H1 (cell line): ENCODE data around the gene SENP6. TPM values are rescaled to one million over a fixed set of nuclear protein-coding genes. Genes with fewer than 3 reads are reported as not detected.

ENCODE experiments used
- CTCF ChIA-PET: fragments of 300-600 bp; sonication (Branson Sonifier 250); formaldehyde crosslinking; loops from one replicate; lab custom pipeline; 2021; ENCODE audit not compliant: partially characterized antibody; lab: Charles Lee
- POLR2A ChIA-PET: fragments of 300-600 bp; sonication (Branson Sonifier 250); formaldehyde crosslinking; loops from one replicate; lab custom pipeline; 2021; ENCODE audit warnings: inconsistent platforms; ENCODE audit not compliant: partially characterized antibody; lab: Charles Lee
- DNase-seq, 2 experiments: peaks; one replicate each; pipeline versions ENCODE4 v3.0.0 to v3.0.0-alpha.2; 2010 to 2022; ENCODE audit warnings: low spot score in 2 of 2, low read depth in 1 of 2, mixed read lengths in 1 of 2
- FAIRE-seq: peaks from 2 replicates; lab custom pipeline; 2011; peaks lifted over from hg19 to GRCh38; lab: Jason Lieb, UNC
- H2AFZ ChIP-seq: 2 replicates; pipeline ENCODE4 v1.8.1; 2012; ENCODE audit warnings: low read length, inconsistent platforms
- H2AK5ac ChIP-seq: 2 replicates; pipeline ENCODE4 v1.6.1; 2013; ENCODE audit warnings: low read depth, low read length
- H2BK120ac ChIP-seq: replicated peaks from 2 replicates; pipeline ENCODE3; 2013; ENCODE audit warnings: low read depth, low read length, inconsistent platforms
- H2BK12ac ChIP-seq: 2 replicates; pipeline ENCODE4 v1.6.1; 2013; ENCODE audit warnings: low read depth, low read length
- H2BK15ac ChIP-seq: 2 replicates; pipeline ENCODE4 v1.6.1; 2013; ENCODE audit warnings: low read length
- H2BK20ac ChIP-seq: 2 replicates; pipeline ENCODE4 v1.6.1; 2013; ENCODE audit warnings: low read length
- H2BK5ac ChIP-seq: 2 replicates; pipeline ENCODE4 v1.6.1; 2013; ENCODE audit warnings: low read depth, low read length
- H3K14ac ChIP-seq: 2 replicates; pipeline ENCODE4 v1.6.1; 2013; ENCODE audit warnings: inconsistent platforms; ENCODE audit not compliant: insufficient read length
- H3K18ac ChIP-seq: 2 replicates; pipeline ENCODE4 v1.6.1; 2013; ENCODE audit warnings: low read length; ENCODE audit errors: extremely low read depth
- H3K23ac ChIP-seq: 2 replicates; pipeline ENCODE4 v1.6.1; 2013; ENCODE audit warnings: inconsistent platforms; ENCODE audit not compliant: insufficient read length
- H3K23me2 ChIP-seq: 2 replicates; pipeline ENCODE4 v1.6.1; 2013; ENCODE audit warnings: low read depth, low read length
- H3K27ac ChIP-seq: 2 replicates; pipeline ENCODE4 v1.6.1; 2011; ENCODE audit warnings: low read depth, low read length, inconsistent platforms
- H3K27me3 ChIP-seq, 4 experiments: replicated peaks in 1 of 4; 1 replicate in 1 of 4; 2 replicates in 3 of 4; pipeline versions ENCODE4 v1.6.1 to v1.8.1; 2011 to 2013; ENCODE audit warnings: low read length in 3 of 4, mild to moderate bottlenecking in 3 of 4, inconsistent platforms in 2 of 4, mixed read lengths in 2 of 4, moderate library complexity in 1 of 4; ENCODE audit not compliant: control insufficient read depth in 3 of 4, insufficient read depth in 3 of 4; ENCODE audit errors: extremely low read depth in 1 of 4
- H3K36me3 ChIP-seq, 4 experiments: 2 replicates each; pipeline versions ENCODE4 v1.6.1 to v1.8.1; 2011 to 2013; ENCODE audit warnings: mild to moderate bottlenecking in 4 of 4, low read length in 3 of 4, moderate library complexity in 2 of 4, control low read depth in 1 of 4, inconsistent platforms in 1 of 4; ENCODE audit not compliant: insufficient read depth in 4 of 4, control insufficient read depth in 2 of 4
- H3K4ac ChIP-seq: replicated peaks from 2 replicates; pipeline ENCODE3; 2013; ENCODE audit warnings: low read length, low read depth, mixed read lengths, inconsistent platforms; ENCODE audit not compliant: insufficient read length
- H3K4me1 ChIP-seq, 4 experiments: replicated peaks in 1 of 4; 1 replicate in 1 of 4; 2 replicates in 3 of 4; pipeline versions ENCODE4 v1.6.1 to v1.8.1; 2011 to 2013; ENCODE audit warnings: low read length in 3 of 4, inconsistent platforms in 2 of 4, mixed read lengths in 1 of 4; ENCODE audit not compliant: insufficient read depth in 4 of 4, control insufficient read depth in 3 of 4
- H3K4me2 ChIP-seq, 2 experiments: 2 replicates each; pipeline versions ENCODE4 v1.6.1 to v1.8.1; 2011 to 2013; ENCODE audit warnings: low read depth in 2 of 2, low read length in 2 of 2, control low read depth in 1 of 2, inconsistent platforms in 1 of 2, mild to moderate bottlenecking in 1 of 2; ENCODE audit not compliant: insufficient read depth in 1 of 2
- H3K4me3 ChIP-seq, 4 experiments: fragments of 200-600, 300-600 bp in 1 of 4; sonication (generic), shearing (Covaris generic), sonication (Bioruptor Twin) in 1 of 4; 2 replicates each; pipeline versions ENCODE4 v1.5.1 to v1.8.1; 2011 to 2016; ENCODE audit warnings: low read length in 4 of 4, low read depth in 3 of 4, control low read depth in 2 of 4, inconsistent platforms in 2 of 4, mild to moderate bottlenecking in 2 of 4, mixed read lengths in 1 of 4, moderate library complexity in 1 of 4; ENCODE audit not compliant: insufficient read depth in 2 of 4; ENCODE audit errors: extremely low read depth in 1 of 4
- H3K56ac ChIP-seq: replicated peaks from 2 replicates; pipeline ENCODE3; 2013; ENCODE audit warnings: low read depth, mild to moderate bottlenecking, mixed read lengths, low read length, inconsistent platforms; ENCODE audit not compliant: insufficient read length
- H3K79me1 ChIP-seq: 2 replicates; pipeline ENCODE4 v1.6.1; 2013; ENCODE audit warnings: low read depth, low read length, control low read depth
- H3K79me2 ChIP-seq, 2 experiments: 2 replicates each; pipeline versions ENCODE4 v1.6.1 to v1.8.1; 2012 to 2013; ENCODE audit warnings: low read length in 2 of 2, mild to moderate bottlenecking in 2 of 2, inconsistent platforms in 1 of 2; ENCODE audit not compliant: insufficient read depth in 2 of 2, control insufficient read depth in 1 of 2
- H3K9ac ChIP-seq, 4 experiments: replicated peaks in 1 of 4; 1 replicate in 1 of 4; 2 replicates in 3 of 4; pipeline versions ENCODE4 v1.6.1 to v1.8.1; 2011 to 2013; ENCODE audit warnings: low read depth in 3 of 4, low read length in 3 of 4, control low read depth in 2 of 4, mild to moderate bottlenecking in 2 of 4, moderate library complexity in 2 of 4, inconsistent platforms in 1 of 4; ENCODE audit errors: extremely low read depth in 1 of 4
- H3K9me3 ChIP-seq, 2 experiments: 2 replicates each; pipeline versions ENCODE4 v1.6.1 to v1.8.1; 2012 to 2013; ENCODE audit warnings: mild to moderate bottlenecking in 2 of 2, moderate library complexity in 2 of 2, control low read depth in 1 of 2, inconsistent platforms in 1 of 2, low read depth in 1 of 2, low read length in 1 of 2, mixed read lengths in 1 of 2; ENCODE audit not compliant: insufficient read depth in 2 of 2
- H4K20me1 ChIP-seq, 2 experiments: replicated peaks in 1 of 2; 2 replicates each; pipeline versions ENCODE3 to v1.8.1; 2011 to 2013; ENCODE audit warnings: inconsistent platforms in 2 of 2, low read length in 2 of 2, mild to moderate bottlenecking in 1 of 2; ENCODE audit not compliant: insufficient read depth in 2 of 2, control insufficient read depth in 1 of 2
- H4K5ac ChIP-seq: 2 replicates; pipeline ENCODE4 v1.6.1; 2013; ENCODE audit warnings: low read length, low read depth, mixed read lengths, inconsistent platforms; ENCODE audit not compliant: insufficient read length
- H4K8ac ChIP-seq: 2 replicates; pipeline ENCODE4 v1.8.0; 2013; ENCODE audit warnings: mild to moderate bottlenecking, moderate library complexity, low read length, inconsistent platforms; ENCODE audit not compliant: insufficient read depth; ENCODE audit errors: extremely low read depth
- H4K91ac ChIP-seq: replicated peaks from 2 replicates; pipeline ENCODE3; 2013; ENCODE audit warnings: low read length, mixed read lengths, inconsistent platforms; ENCODE audit not compliant: insufficient read length
- WGBS, 2 experiments: shearing (Covaris generic) in 1 of 2; methylation state at CpG; one replicate each; pipeline versions ENCODE4 v1.1.6 to v1.1.7; 2013 to 2015; ENCODE audit warnings: low lambda C conversion rate in 2 of 2, mixed read lengths in 2 of 2, inconsistent platforms in 1 of 2, low coverage in 1 of 2, missing lambda C conversion rate in 1 of 2; ENCODE audit not compliant: insufficient replicate concordance in 2 of 2, insufficient coverage in 1 of 2, insufficient read length in 1 of 2; ENCODE audit errors: extremely low coverage in 1 of 2, missing lambda C conversion rate in 1 of 2; 5-methylcytosine and 5-hydroxymethylcytosine counted together
- polyA plus RNA-seq, 7 experiments: library from polyadenylated mRNA; depleted of rRNA in 3 of 7; stranded (reverse) in 5 of 7; unstranded in 2 of 7; fragments of >200 nt in 5 of 7; fragments of 200-250 nt in 2 of 7; gene quantifications; 1 replicate in 5 of 7; 2 replicates in 1 of 7; 4 replicates in 1 of 7; pipeline versions ENCODE4 v1.2.1 to v1.2.3, GENCODE V29; 2011 to 2013; ENCODE audit warnings: missing spikeins in 2 of 7, mixed read lengths in 2 of 7
- total RNA-seq: library from RNA; stranded (reverse); fragmentation: NEBNext Ultra II Directional; extraction: Animal tissue kit (Norgen Biotek cat#: 25700); gene quantifications from 2 replicates; pipeline ENCODE4 v1.2.1, GENCODE V29; 2021

The SENP6 gene
- total and polyA plus RNA-seq, 2 of the 8 experiments (the other 6 are each of a cell fraction or from before 2014, with no cell fraction given), result 13.8 to 103 TPM

DNA sequence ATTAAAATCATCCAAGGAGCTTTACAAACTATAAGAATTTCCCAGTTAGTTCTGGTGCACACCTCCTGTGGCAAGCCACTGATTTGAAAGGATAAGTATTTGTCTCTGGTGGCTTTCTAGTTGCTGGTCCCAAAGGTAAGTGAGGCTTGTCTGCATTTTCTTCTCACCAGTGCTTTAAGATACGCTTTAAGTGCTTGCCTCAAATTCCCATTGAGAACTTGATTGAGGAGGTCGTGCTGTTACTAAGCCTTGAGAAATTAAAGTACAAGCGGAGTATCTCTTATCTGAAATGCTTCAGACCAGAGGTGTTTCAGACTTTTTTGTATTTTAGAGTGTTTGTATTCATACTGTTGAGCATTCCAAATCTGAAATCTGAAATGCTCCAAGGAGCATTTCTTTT lies 117.5 kb downstream of the SENP6 start:
- Histone ChIP-seq H3K4me3 (no peak overlapping the region), H2BK120ac (no peak overlapping the region), H3K9me3 (no peaks in the 10 kb centered on the region), H3K4me1 (no peaks in the 10 kb centered on the region), H3K23ac (no peak overlapping the region), H3K79me1 (no peaks in the 10 kb centered on the region), H4K20me1 (no peaks in the 10 kb centered on the region), H3K9ac (no peak overlapping the region), H3K36me3 (peaks cover 2 to 28% (median 6%) of the 10 kb centered on the region in 4 experiments; a peak in 6 of 8 replicates), H3K56ac (no peak overlapping the region), H3K27ac (no peak overlapping the region), H3K18ac (no peak overlapping the region), H4K91ac (no peak overlapping the region), H3K14ac (no peak overlapping the region), H2BK12ac (no peak overlapping the region), H3K79me2 (no peaks in the 10 kb centered on the region), H2AK5ac (no peak overlapping the region), H3K27me3 (no peaks in the 10 kb centered on the region), H2BK20ac (no peak overlapping the region), H2BK15ac (no peak overlapping the region), H2AFZ (no peak overlapping the region), H3K23me2 (no peaks in the 10 kb centered on the region), H3K4ac (no peak overlapping the region), H3K4me2 (no peak overlapping the region), H4K8ac (no peak overlapping the region), H2BK5ac (no peak overlapping the region), H4K5ac (no peak overlapping the region)
- DNase-seq (no peak), FAIRE-seq (no peak)
- ChIA-PET POLR2A (no interaction called here), CTCF (no interaction called here)
- 95% methylated on average over 3 of the region's 3 CpGs; no CpG with 5 or more reads in 1 of the 2 experiments for WGBS, 2 experiments
